DOHH2 (cell line): ENCODE measurements around the gene SLC7A9.

Source experiments
- H3F3A ChIP-seq: fragments of 200-600 bp; sonication (generic), shearing (Covaris generic); 2 replicates; pipeline ENCODE4 v1.6.0; 2016; ENCODE audit warnings: antibody characterized with exemption, mild to moderate bottlenecking; ENCODE audit not compliant: control insufficient read depth, insufficient read depth
- H3K27ac ChIP-seq: fragments of 200-600 bp; sonication (generic); 2 replicates; pipeline ENCODE4 v1.5.1; 2014; ENCODE audit warnings: low read depth, mild to moderate bottlenecking, low read length, moderate library complexity
- H3K27me3 ChIP-seq: fragments of 200-600 bp; sonication (generic); 2 replicates; pipeline ENCODE4 v1.6.1; 2014; ENCODE audit warnings: mild to moderate bottlenecking, low read length, mixed read lengths; ENCODE audit not compliant: control insufficient read depth
- H3K36me3 ChIP-seq: fragments of 200-600 bp; sonication (generic); 2 replicates; pipeline ENCODE4 v1.6.1; 2014; ENCODE audit warnings: mild to moderate bottlenecking, low read length, moderate library complexity, mixed read lengths; ENCODE audit not compliant: control insufficient read depth
- H3K4me1 ChIP-seq: fragments of 200-600 bp; sonication (generic); 2 replicates; pipeline ENCODE4 v1.6.1; 2014; ENCODE audit warnings: mild to moderate bottlenecking, low read length, mixed read lengths; ENCODE audit not compliant: control insufficient read depth
- H3K4me2 ChIP-seq: fragments of 200-600 bp; sonication (generic); 2 replicates; pipeline ENCODE4 v1.6.0; 2014; ENCODE audit warnings: mild to moderate bottlenecking, low read length, moderate library complexity
- H3K4me3 ChIP-seq: fragments of 200-600 bp; sonication (generic); 2 replicates; pipeline ENCODE4 v1.5.1; 2014; ENCODE audit warnings: mild to moderate bottlenecking, low read length, mixed read lengths
- H3K79me2 ChIP-seq: fragments of 200-600 bp; sonication (generic); 2 replicates; pipeline ENCODE4 v1.6.1; 2014; ENCODE audit warnings: mild to moderate bottlenecking, low read length, mixed read lengths; ENCODE audit not compliant: control insufficient read depth
- H3K9me2 ChIP-seq: fragments of 200-600 bp; sonication (generic); replicated peaks from 2 replicates; pipeline ENCODE4 v1.6.1; 2014; ENCODE audit warnings: mild to moderate bottlenecking, low read length, mixed read lengths; ENCODE audit not compliant: control insufficient read depth
- H3K9me3 ChIP-seq: fragments of 200-600 bp; sonication (generic); 2 replicates; pipeline ENCODE4 v1.6.1; 2014; ENCODE audit warnings: antibody characterized with exemption, low read length, mixed read lengths; ENCODE audit not compliant: control insufficient read depth, insufficient read depth
- H4K20me1 ChIP-seq: fragments of 200-600 bp; sonication (generic); 2 replicates; pipeline ENCODE4 v1.6.0; 2014; ENCODE audit warnings: low read depth, mild to moderate bottlenecking, antibody characterized with exemption, low read length, moderate library complexity; ENCODE audit not compliant: control insufficient read depth, insufficient read depth
- EZH2phosphoT487 ChIP-seq: fragments of 200-600 bp; sonication (generic); IDR thresholded peaks from 2 replicates; pipeline ENCODE4 v1.6.1; 2017; ENCODE audit warnings: borderline replicate concordance, mild to moderate bottlenecking, antibody characterized with exemption, low read length, moderate library complexity, mixed read lengths
- TF ChIP-seq, protein P1 (sequence below): fragments of 200-600 bp; sonication (generic); IDR thresholded peaks from one replicate; pipeline ENCODE4 v1.5.1; 2014; ENCODE audit warnings: antibody characterized with exemption, mild to moderate bottlenecking, low read depth, low read length; ENCODE audit not compliant: poor library complexity, severe bottlenecking

Gene SLC7A9

DNA sequence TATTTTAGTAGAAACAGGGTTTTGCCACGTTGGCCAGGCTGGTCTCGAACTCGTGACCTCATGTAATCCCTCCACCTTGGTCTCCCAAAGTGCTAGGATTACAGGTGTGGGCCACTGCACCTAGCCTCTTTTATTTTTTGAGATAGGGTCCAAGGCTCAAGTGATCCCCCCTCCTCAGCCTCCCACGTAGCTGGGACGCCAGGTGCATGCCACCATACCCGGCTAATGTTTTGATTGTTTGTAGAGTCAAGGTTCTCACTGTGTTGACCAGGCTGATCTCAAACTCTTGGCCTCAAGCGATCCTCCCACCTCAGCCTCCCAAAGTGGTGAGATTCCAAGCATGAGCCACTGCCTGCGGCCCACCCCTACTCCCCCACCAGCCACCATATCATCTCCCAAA is 6.3 kb downstream of the SLC7A9 start:
- H3K9me3 ChIP-seq: no peaks in the 10 kb centered on the region
- H3K4me2 ChIP-seq: no peak overlapping the region
- no peaks in the 10 kb centered on the region for H4K20me1 ChIP-seq
- TF ChIP-seq, protein P1, sequence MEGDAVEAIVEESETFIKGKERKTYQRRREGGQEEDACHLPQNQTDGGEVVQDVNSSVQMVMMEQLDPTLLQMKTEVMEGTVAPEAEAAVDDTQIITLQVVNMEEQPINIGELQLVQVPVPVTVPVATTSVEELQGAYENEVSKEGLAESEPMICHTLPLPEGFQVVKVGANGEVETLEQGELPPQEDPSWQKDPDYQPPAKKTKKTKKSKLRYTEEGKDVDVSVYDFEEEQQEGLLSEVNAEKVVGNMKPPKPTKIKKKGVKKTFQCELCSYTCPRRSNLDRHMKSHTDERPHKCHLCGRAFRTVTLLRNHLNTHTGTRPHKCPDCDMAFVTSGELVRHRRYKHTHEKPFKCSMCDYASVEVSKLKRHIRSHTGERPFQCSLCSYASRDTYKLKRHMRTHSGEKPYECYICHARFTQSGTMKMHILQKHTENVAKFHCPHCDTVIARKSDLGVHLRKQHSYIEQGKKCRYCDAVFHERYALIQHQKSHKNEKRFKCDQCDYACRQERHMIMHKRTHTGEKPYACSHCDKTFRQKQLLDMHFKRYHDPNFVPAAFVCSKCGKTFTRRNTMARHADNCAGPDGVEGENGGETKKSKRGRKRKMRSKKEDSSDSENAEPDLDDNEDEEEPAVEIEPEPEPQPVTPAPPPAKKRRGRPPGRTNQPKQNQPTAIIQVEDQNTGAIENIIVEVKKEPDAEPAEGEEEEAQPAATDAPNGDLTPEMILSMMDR: no peak
- no peak for TF ChIP-seq EZH2phosphoT487
- H3K79me2 ChIP-seq: no peaks in the 10 kb centered on the region
- H3K27me3 ChIP-seq: no peaks in the 10 kb centered on the region
- no peaks in the 10 kb centered on the region for H3F3A ChIP-seq
- H3K36me3 ChIP-seq: no peaks in the 10 kb centered on the region
- H3K27ac ChIP-seq: no peak overlapping the region
- H3K9me2 ChIP-seq: no peaks in the 10 kb centered on the region
- no peak overlapping the region for H3K4me3 ChIP-seq
- H3K4me1 ChIP-seq: no peaks in the 10 kb centered on the region

DNA sequence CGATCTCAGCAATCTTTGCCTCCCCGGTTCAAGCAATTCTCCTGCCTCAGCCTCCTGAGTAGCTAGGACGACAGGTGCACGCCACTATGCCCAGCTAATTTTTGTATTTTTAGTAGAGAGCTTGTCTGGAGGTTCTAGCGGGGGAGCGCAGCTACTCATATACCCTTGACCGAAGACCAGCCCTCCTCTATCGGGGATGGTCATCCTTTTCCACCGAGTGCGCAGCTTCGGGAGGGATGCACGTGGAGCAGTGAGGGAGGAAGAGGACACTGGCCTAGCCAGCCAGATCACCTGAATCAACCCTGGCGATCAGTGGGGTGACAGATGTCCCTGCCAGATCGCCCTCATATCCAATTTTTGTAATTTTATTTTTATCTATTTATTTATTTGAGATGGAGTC is 6.8 kb downstream of the SLC7A9 start:
- TF ChIP-seq, protein P1: no peak
- TF ChIP-seq EZH2phosphoT487: no peak

DNA sequence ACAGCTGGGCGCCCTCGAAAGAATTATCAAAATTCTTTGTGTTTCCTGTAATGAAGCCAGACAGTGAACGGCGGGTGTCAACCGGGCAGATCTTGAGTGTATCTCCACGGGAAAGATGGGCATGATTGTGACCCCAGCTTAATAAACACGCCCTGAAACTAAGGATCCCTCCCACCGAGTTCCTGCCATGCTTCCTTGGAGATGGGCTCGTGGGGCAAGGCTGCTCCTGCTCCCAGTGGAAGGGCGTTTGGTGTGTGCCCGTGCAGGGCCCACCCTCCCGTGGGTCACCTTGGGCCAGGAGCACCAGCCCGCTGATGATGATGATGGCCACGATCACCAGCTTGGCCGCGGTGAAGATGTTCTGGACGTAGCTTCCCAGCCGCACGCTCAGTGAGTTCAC is 7.4 kb downstream of the SLC7A9 start:
- Histone ChIP-seq H3K27me3 (no peaks in the 10 kb centered on the region), H3K27ac (no peak overlapping the region), H3F3A (no peaks in the 10 kb centered on the region), H3K4me2 (no peak overlapping the region), H3K4me1 (no peaks in the 10 kb centered on the region), H3K9me2 (no peaks in the 10 kb centered on the region), H3K4me3 (no peak overlapping the region), H4K20me1 (no peaks in the 10 kb centered on the region), H3K9me3 (no peaks in the 10 kb centered on the region), H3K36me3 (no peaks in the 10 kb centered on the region), H3K79me2 (no peaks in the 10 kb centered on the region)
- TF ChIP-seq EZH2phosphoT487: no peak
- TF ChIP-seq, protein P1: no peak

More for the DNA sequence above, 6.8 kb downstream of the SLC7A9 start:
- no peak overlapping the region for H3K4me2 ChIP-seq
- H3K4me3 ChIP-seq: no peak overlapping the region
- no peaks in the 10 kb centered on the region for H3K9me3 ChIP-seq
- no peak overlapping the region for H3K27ac ChIP-seq
- H3K9me2 ChIP-seq: no peaks in the 10 kb centered on the region
- H3K36me3 ChIP-seq: no peaks in the 10 kb centered on the region
- no peaks in the 10 kb centered on the region for H3F3A ChIP-seq
- no peaks in the 10 kb centered on the region for H4K20me1 ChIP-seq
- H3K27me3 ChIP-seq: no peaks in the 10 kb centered on the region
- no peaks in the 10 kb centered on the region for H3K4me1 ChIP-seq
- H3K79me2 ChIP-seq: no peaks in the 10 kb centered on the region

DNA sequence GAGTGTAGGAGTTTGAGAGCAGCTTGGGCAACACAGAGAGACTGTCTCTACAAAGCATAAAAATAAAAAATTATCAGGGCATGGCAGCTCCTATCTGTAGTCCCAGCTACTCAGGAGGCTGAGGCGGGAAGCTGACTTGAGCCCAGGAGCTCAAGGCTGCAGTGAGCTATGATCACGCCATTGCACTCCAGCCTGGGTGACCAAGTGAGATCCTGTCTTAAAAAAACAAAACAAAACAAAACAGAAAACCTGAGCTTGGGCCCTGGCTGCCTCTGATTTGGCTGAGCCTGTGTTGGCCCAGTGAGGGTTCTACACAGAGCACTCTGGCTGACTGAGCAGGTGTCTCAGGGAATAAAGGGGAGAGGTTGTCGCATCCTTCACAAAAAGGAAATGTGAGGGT is 8.0 kb downstream of the SLC7A9 start:
- Histone ChIP-seq H3K79me2 (no peaks in the 10 kb centered on the region), H3K4me3 (no peak overlapping the region), H3K27me3 (no peaks in the 10 kb centered on the region), H3K27ac (no peak overlapping the region), H3F3A (no peaks in the 10 kb centered on the region), H3K36me3 (no peaks in the 10 kb centered on the region), H3K4me1 (no peaks in the 10 kb centered on the region), H3K4me2 (no peak overlapping the region), H3K9me3 (no peaks in the 10 kb centered on the region), H3K9me2 (no peaks in the 10 kb centered on the region), H4K20me1 (no peaks in the 10 kb centered on the region)
- TF ChIP-seq EZH2phosphoT487: no peak
- TF ChIP-seq, protein P1: no peak
